DMS79 treated with DMSO at 0.1 percent for 48 hours (cell line): Measurements from ENCODE around the gene PTPN14.
"Not testable (repeated sequence)": the region's sequence is repeated elsewhere in the genome, so short reads cannot be mapped to it uniquely, and the experiment has no call there.

Source experiments
- DNase-seq: peaks from one replicate; lab custom pipeline; 2025; lab: John Stamatoyannopoulos, UW

PTPN14 gene

GRCh38 chr1:214551436-214552173 lies at the start of gene PTPN14:
PTPN14 (minus strand) TSS chr1:214551602; CDS start chr1:214464803, 86,799 bp downstream.
- DNase-seq, result no peak

GRCh38 chr1:214593158-214593557 lies 41.8 kb upstream of the PTPN14 start:
- no peak for DNase-seq

DNA sequence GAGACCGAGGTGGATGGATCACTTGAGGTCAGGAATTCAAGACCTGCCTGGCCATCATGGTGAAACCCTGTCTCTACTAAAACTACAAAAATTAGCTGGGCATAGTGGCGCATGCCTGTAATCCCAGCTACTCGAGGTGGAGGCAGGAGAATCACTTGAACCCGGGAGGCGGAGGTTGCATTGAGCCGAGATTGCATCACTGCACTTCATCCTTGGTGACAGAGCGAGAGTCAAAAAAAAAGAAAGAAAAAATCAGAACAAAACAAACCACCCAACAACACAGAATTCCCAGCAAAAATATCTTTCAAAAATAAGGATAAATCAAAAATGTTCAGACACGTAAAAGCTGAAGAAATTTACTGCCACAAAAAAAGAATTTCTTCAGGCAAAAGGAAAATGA lies 40.5 kb upstream of the PTPN14 start:
- not testable (repeated sequence) for DNase-seq

- DNase-seq, result no peak
Measured at GRCh38 chr1:214590696-214591095, 39.3 kb upstream of the PTPN14 start.

- no peak for DNase-seq
Measured at GRCh38 chr1:214588963-214589597, 37.7 kb upstream of the PTPN14 start.

DNA sequence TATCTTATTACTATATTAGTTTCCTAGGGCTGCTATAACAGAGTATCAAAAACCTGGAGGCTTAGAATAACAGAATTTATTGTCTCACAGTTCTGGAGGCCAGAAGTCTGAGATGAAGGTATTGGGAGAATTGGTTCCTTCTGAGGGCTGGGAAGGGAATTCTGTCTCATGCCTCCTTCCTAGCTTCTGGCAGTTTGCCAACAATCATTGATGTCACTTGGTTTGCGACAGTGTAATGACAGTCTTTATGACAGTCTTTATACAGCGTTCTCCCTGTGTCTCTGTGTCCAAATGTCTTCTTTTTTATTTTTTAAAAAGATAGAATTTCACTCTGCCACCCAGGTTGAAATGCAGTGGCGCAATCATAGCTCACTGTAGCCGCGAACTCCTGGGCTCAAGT lies 35.8 kb upstream of the PTPN14 start:
- DNase-seq, result no peak

- DNase-seq, result no peak
Measured at GRCh38 chr1:214586621-214587020, 35.2 kb upstream of the PTPN14 start.

DNA sequence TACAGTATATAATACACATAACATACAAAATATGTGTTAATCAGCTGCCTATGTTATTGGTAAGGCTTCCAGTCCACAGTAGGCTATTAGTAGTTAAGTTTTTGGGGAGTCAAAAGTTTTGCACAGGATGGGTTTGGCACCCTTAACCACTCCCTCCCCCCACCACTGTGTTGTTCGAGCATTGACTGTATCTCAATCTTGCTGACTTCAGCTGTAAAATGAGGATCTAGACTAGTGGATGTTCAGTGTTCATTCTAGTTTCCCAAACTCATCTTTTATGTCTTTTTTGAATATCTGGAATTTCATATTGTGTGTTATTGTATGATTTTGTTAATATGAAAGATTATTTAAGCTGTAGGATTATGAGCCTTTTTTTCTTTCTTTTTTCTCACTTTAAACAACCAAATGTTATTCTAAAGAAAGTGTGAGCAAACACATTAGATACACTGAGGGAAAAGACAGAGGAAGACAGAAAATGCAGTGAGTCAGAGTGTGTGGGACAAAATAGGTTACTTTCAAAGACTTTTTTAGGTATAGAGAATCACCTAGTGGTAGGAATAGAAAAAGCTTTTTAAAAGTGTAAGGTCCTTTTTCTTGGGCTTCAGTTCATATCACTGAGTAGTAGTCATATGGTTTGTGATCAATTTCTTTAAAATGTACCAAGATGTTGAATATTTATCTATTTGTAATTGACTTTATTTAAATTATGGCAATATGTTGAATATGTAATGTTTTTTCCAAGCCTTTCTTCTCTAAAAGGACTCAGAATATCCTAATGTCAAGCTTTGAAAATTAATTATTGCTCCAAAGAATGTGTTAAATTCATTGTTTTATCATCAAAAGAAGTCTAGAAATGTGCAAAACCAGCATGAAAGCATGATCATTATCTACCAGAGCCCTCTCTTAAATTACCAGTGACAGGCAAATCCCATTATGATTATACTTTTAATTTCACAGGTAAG lies 33.7 kb upstream of the PTPN14 start:
- DNase-seq, result no peak

DNA sequence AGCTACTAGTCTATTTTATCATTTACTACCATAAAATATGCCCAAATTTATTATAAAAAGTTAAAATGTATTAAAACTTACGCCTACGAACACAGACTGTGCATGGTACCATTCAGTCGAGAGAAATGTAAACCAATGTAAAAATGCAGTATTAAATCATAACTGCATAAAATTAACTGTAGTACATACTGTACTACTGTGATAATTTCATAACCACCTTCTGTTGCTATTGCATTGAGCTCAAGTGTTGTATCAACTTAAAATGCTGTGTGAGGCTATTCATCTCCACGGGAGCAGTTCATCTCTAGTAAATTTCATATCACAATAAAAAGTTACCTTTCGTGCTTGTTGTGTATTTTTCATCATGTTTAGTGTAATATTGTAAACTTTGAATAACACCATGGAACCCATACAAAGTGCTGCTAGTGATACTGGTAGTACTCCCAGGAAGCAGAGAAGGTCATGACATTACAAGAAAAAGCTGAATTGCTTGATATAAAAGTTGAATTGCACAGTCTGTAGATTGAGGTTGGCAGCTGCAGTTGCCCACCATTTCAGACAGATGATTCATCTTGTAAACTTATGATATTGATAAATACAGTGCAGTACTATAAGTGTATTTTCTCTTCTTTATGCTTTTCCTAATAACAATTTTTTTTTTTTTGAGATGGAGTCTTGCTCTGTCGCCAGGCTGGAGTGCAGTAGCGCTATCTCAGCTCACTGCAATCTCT lies 32.6 kb upstream of the PTPN14 start:
- DNase-seq, result no peak

GRCh38 chr1:214583113-214583512 lies 31.7 kb upstream of the PTPN14 start:
- no peak for DNase-seq

- DNase-seq, result no peak
Measured at GRCh38 chr1:214582289-214582891, 31.0 kb upstream of the PTPN14 start.

DNA sequence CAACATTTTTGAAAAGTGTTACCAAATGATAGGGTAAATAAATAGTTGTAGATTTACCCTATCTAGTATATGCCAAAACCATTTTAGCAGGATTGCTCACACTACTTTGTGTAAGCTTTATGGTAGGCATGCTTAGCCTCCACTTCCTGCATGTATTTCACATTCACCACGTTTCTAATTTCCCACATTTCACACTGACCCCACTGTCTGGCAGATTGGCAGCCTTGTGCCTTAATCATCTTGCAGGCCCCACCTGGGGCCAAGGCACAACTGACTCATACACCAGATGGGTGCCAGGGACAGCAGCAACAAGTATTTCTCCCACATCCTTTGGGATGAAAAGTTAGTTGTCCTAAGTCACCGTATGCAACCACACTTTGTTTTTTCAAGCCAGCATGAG lies 30.4 kb upstream of the PTPN14 start:
- no peak for DNase-seq

GRCh38 chr1:214579183-214579582 lies 27.8 kb upstream of the PTPN14 start:
- DNase-seq, result no peak

GRCh38 chr1:214576120-214576519 lies 24.7 kb upstream of the PTPN14 start:
- DNase-seq, result not testable (repeated sequence)

- DNase-seq, result no peak
Measured at GRCh38 chr1:214574598-214575411, 23.4 kb upstream of the PTPN14 start.

DNA sequence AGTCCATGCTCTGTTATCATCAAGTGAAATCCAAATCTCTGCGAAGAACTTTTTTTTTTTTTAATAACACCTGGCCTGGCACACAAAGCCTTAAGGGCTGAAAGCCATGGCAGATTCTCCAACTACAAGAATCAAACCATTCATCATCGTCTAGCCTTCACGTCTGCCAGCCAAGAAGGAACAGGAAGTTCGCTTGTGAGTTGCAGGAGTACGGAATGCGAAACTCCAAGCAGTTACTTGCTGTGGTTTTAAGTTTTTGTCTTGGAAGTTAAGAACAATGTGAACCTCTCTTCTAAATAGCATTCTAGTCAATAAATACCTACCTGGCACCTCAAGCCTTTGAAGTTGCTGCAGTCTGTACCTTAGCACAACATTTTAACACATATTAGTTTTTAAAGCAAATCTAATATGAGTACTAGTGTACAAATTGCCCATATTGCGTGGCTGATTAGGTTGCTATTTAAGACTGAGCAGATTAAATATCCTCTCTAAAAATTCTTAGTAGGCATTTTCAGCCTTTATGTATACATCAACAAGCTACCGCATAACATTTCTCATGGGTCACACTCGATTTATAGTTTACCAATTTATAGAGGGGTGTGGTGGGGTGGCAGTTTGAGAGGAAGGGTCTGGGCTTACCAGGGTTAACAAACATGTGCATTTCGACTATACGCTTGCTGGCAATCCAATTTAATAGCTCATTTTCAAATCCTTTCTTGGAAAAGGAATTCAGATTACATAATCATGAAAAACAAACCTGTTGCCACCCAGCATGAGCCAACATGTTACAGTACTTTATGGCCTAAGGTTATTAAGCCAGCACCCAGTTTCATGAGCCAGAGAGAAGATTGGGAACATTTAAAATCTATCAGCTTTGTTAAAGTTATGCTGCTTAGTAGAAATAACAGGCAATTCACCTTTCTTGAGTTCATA lies 22.2 kb upstream of the PTPN14 start:
- DNase-seq, result no peak

GRCh38 chr1:214571281-214571680 lies 19.9 kb upstream of the PTPN14 start:
- DNase-seq, result no peak

GRCh38 chr1:214570442-214570841 lies 19.0 kb upstream of the PTPN14 start:
- no peak for DNase-seq

GRCh38 chr1:214569357-214570004 lies 18.1 kb upstream of the PTPN14 start:
- no peak for DNase-seq
